Ascending aorta (tissue), 2 donors: Measurements from ENCODE around the gene EFNA2. TPM values are rescaled to one million over a fixed set of nuclear protein-coding genes. Genes with fewer than 3 reads are reported as not detected.
A peak's percentile ranks its signal among the peaks of the same experiment; 100 is the strongest.

Experiments used
- DNase-seq, 2 donors: peaks; one replicate each; pipeline ENCODE4 v3.0.0-alpha.2; 2019; ENCODE audit warnings: low spot score in 2 of 2
- H3K27ac ChIP-seq, 2 donors: fragments of 200-600 bp; sonication (generic); one replicate each; pipeline ENCODE4 v1.5.1; 2016 to 2017; ENCODE audit warnings: mild to moderate bottlenecking in 1 of 2
- H3K27me3 ChIP-seq: fragments of 200-600 bp; sonication (generic); one replicate; pipeline ENCODE4 v1.5.1; 2017
- H3K36me3 ChIP-seq, 2 donors: fragments of 200-600 bp; sonication (generic); one replicate each; pipeline ENCODE4 v1.5.1; 2016
- H3K4me1 ChIP-seq, 2 donors: fragments of 200-600 bp; sonication (generic); one replicate each; pipeline ENCODE4 v1.5.1; 2016 to 2017; ENCODE audit warnings: mild to moderate bottlenecking in 1 of 2
- H3K4me3 ChIP-seq, 2 donors: fragments of 200-600 bp; sonication (generic); one replicate each; pipeline ENCODE4 v1.5.1; 2016 to 2017; ENCODE audit warnings: mild to moderate bottlenecking in 1 of 2
- H3K9me3 ChIP-seq, 2 donors: fragments of 200-600 bp; sonication (generic); one replicate each; pipeline ENCODE4 v1.5.1; 2016
- intact Hi-C: fragments of 100-400 bp; cut with DNase I; formaldehyde crosslinking; loops from one replicate; pipeline ENCODE4 v1.15.1; 2023
- total RNA-seq: library from RNA; depleted of rRNA; stranded (reverse); fragments of >200 nt; gene quantifications from one replicate; pipeline ENCODE4 v1.1.0, GENCODE V29; 2016
- TF ChIP-seq, protein P1 (sequence below), 3 experiments: fragments of 200-600 bp in 2 of 3; fragments of 450-650 bp in 1 of 3; sonication (generic) in 2 of 3; IDR thresholded peaks; one replicate each; pipeline ENCODE4 v1.5.1; 2016 to 2019; ENCODE audit warnings: antibody characterized with exemption in 3 of 3, mild to moderate bottlenecking in 1 of 3, moderate library complexity in 1 of 3

EFNA2 gene
- total RNA-seq, 1 donor from 2014 or later = not detected

- intact Hi-C loops = no loop called here
- TF ChIP-seq, protein P1, sequence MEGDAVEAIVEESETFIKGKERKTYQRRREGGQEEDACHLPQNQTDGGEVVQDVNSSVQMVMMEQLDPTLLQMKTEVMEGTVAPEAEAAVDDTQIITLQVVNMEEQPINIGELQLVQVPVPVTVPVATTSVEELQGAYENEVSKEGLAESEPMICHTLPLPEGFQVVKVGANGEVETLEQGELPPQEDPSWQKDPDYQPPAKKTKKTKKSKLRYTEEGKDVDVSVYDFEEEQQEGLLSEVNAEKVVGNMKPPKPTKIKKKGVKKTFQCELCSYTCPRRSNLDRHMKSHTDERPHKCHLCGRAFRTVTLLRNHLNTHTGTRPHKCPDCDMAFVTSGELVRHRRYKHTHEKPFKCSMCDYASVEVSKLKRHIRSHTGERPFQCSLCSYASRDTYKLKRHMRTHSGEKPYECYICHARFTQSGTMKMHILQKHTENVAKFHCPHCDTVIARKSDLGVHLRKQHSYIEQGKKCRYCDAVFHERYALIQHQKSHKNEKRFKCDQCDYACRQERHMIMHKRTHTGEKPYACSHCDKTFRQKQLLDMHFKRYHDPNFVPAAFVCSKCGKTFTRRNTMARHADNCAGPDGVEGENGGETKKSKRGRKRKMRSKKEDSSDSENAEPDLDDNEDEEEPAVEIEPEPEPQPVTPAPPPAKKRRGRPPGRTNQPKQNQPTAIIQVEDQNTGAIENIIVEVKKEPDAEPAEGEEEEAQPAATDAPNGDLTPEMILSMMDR (IDR thresholded peaks at IDR 0.05) = no peak
- DNase-seq = no peak
- Histone ChIP-seq H3K27ac (peak overlapping the region; percentile 94 to 98), H3K4me3 (peak overlapping the region in 1 of 2 donors; percentile 95), H3K27me3 (no peaks in the 10 kb centered on the region), H3K4me1 (peaks cover 29 to 45% of the 10 kb centered on the region in 2 donors), H3K36me3 (peaks cover 52 to 64% of the 10 kb centered on the region in 2 donors), H3K9me3 (no peaks in the 10 kb centered on the region)
Observed at GRCh38 chr19:1254530-1255185, 31.0 kb upstream of the EFNA2 start.

DNA sequence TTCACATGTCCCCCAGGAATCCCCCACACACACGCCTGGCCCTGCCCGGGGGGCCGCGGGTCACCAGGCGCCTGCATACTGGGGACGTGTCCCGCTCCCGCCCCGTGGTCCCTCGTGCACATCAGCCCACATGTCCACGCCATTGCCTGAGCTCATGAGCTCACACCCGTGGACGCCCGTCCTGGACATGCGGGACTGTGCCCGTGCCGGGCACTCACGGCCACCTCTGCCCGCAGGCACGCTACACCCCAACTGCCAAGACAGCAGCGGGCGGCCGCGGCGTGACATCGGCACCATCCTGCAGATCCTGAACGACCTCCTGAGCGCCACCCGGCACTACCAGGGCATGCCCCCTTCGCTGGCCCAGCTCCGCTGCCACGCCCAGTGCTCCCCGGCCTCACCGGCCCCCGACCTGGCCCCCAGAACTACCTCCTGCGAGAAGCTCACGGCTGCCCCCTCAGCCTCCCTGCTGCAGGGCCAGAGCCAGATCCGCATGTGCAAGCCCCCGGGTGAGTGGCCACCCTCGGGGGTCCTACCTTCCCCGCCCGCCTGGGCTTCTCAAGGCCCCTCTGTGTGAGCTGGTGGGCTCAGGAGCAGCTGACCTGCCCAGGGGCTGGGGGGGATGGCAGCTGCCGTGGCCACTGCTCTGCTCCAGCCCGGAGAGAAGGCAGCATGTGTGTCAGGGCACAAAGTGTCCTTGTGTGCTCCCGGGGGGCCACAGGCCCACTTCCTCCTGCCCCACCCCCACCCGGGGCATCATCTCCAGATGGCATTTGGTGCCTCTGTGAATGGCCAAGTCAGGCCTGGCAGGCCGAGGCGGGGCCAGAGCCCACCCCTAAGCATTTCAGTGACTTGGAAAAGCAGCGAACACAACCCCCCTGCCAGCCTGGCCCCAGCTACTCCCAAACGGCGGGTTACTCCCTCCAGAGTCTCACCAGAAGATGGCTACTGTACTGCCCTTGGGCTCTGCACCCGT lies 30.2 kb upstream of the EFNA2 start:
- TF ChIP-seq, protein P1 (IDR thresholded peaks at IDR 0.05) = no peak
- no peak for DNase-seq
- H3K4me3 ChIP-seq = peak overlapping the region in 1 of 2 donors; percentile 95
- H3K27me3 ChIP-seq = no peaks in the 10 kb centered on the region
- H3K4me1 ChIP-seq = peaks cover 36 to 53% of the 10 kb centered on the region in 2 donors
- peak overlapping the region; percentile 94 to 98 for H3K27ac ChIP-seq
- H3K9me3 ChIP-seq = no peaks in the 10 kb centered on the region
- intact Hi-C loops = no loop called here
- peaks cover 52 to 61% of the 10 kb centered on the region in 2 donors for H3K36me3 ChIP-seq

GRCh38 chr19:1256646-1257474 lies 28.8 kb upstream of the EFNA2 start:
- Histone ChIP-seq H3K9me3 (no peaks in the 10 kb centered on the region), H3K27me3 (no peaks in the 10 kb centered on the region), H3K4me3 (no peak overlapping the region), H3K4me1 (peaks cover 36 to 60% of the 10 kb centered on the region in 2 donors), H3K36me3 (peaks cover 47 to 50% of the 10 kb centered on the region in 2 donors), H3K27ac (peak overlapping the region; percentile 29 to 98)
- no peak for DNase-seq
- intact Hi-C loops = no loop called here
- TF ChIP-seq, protein P1 (IDR thresholded peaks at IDR 0.05) = no peak

DNA sequence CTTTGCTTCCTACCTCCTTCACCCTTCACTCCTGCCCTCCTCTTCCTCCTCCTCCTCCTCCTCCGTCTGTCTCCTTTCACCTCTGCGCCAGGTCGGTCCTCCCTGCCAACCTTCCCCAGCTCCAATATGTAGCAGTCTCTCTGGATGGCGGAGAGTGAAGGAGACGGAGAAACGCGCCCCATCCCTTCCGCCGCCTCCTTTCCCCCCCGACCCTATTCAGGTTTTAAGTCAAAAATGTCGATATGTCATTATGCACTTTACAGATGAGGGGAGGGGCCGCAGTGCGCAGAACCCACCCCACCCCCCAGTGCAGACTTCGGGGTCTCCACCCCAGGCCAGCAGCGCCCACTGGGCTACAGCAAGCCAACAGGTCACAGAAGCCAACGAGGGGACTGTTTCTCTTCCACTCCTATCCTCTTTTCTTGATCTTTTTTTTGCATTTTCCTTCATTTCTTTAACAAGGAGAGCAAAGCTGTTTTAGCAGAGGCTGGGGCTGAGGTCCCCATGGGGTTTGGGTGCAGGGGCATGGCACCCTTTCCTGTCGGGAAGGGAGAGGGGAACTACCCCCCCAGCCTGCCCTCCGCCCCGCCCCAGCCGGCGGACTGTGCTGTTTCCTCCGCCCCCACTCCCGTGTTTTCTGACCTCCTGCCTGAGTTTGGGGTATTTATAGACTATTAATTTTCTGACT lies 28.1 kb upstream of the EFNA2 start:
- TF ChIP-seq, protein P1 (IDR thresholded peaks at IDR 0.05) = no peak
- H3K4me1 ChIP-seq = peaks cover 40 to 67% of the 10 kb centered on the region in 2 donors

DNA sequence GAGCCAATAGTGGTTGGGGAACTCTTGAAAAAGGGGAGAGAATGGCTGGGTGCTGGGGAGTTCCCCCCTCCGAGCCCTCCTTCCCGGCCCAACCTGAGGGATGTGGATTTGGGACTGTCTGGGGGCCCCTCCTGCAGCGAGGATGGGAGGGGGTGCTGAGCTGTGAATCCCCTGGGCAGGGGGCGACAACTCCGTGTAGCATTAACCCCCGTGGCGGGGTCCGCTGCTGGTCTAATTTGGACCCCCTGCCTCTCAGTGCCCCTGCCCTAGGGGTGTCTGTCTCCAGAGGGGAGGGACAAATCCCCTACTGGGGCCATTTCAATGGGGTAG lies 27.5 kb upstream of the EFNA2 start:
- DNase-seq = no peak
- TF ChIP-seq, protein P1 (IDR thresholded peaks at IDR 0.05) = no peak
- Histone ChIP-seq H3K4me3 (peak overlapping the region in 1 of 2 donors; percentile 15), H3K36me3 (peaks cover 46 to 49% of the 10 kb centered on the region in 2 donors), H3K9me3 (no peaks in the 10 kb centered on the region), H3K4me1 (peaks cover 42 to 70% of the 10 kb centered on the region in 2 donors), H3K27me3 (no peaks in the 10 kb centered on the region), H3K27ac (peak overlapping the region; percentile 83 to 96)
- intact Hi-C loops = no loop called here

More for the DNA sequence above, 28.1 kb upstream of the EFNA2 start:
- peak overlapping the region; percentile 96 to 98 for H3K27ac ChIP-seq
- no peak for DNase-seq
- intact Hi-C loops = no loop called here
- peaks cover 46 to 49% of the 10 kb centered on the region in 2 donors for H3K36me3 ChIP-seq
- H3K4me3 ChIP-seq = no peak overlapping the region
- no peaks in the 10 kb centered on the region for H3K9me3 ChIP-seq
- no peaks in the 10 kb centered on the region for H3K27me3 ChIP-seq
